Hematopoietic multipotent progenitor cell treated with erythropoietin and hydrocortisone succinate and interleukin-3 and kit ligand, for 17 days (in vitro differentiated cells): ENCODE results near the gene APH1B.
"Not testable (repeated sequence)": the region's sequence is repeated elsewhere in the genome, so short reads cannot be mapped to it uniquely, and the experiment has no call there.

Experiments
- DNase-seq: peaks from one replicate; pipeline ENCODE4 v3.0.0-alpha.2; 2015; ENCODE audit warnings: low spot score

APH1B gene

DNA sequence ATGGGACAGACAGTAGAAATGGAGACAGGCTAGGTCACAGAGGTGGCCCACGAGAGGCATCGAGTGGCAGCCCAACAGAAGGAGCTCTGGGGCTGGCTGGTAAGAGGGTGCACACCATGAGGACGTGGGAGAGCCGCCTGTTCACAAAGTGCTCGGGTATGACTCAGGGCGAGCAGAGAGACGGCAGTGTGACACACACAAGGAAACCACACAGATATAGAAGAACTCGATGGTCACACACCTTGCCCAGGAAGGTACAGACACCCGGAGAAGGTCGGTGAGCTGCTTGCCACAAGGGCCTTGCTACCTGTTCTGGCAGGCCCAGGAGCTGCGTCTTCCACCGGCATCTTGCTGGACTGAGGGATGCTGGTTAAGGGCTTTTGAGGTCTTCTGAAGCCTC lies 54.1 kb downstream of the APH1B start:
- no peak for DNase-seq

GRCh38 chr15:63332367-63333124 lies 55.1 kb downstream of the APH1B start:
- DNase-seq, result no peak

DNA sequence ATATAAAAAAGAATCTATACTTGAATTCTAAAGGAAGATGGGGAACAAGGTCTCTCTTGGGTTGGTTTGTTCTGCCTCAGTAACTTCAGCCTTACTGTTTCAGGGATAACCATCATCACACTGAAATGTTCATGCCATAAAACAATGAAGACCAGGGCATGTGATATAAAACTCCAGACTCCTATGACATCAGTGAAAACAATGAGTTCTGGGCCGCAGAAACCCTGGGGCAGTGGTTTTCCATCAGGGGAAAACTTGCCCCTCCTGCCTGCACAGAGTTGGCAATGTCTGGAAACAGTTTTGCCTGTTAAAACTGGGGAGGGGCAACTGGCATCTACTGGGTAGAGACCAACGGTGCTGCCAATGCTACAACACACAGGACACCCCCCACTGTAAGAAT lies 57.4 kb downstream of the APH1B start:
- DNase-seq, result no peak

- DNase-seq, result no peak
Observed at GRCh38 chr15:63335543-63336240, 58.3 kb downstream of the APH1B start.

- DNase-seq, result no peak
Observed at GRCh38 chr15:63337046-63337445, 59.6 kb downstream of the APH1B start.

GRCh38 chr15:63338170-63338569 lies 60.8 kb downstream of the APH1B start:
- DNase-seq, result no peak

GRCh38 chr15:63339006-63339766 lies 61.8 kb downstream of the APH1B start:
- DNase-seq, result no peak

DNA sequence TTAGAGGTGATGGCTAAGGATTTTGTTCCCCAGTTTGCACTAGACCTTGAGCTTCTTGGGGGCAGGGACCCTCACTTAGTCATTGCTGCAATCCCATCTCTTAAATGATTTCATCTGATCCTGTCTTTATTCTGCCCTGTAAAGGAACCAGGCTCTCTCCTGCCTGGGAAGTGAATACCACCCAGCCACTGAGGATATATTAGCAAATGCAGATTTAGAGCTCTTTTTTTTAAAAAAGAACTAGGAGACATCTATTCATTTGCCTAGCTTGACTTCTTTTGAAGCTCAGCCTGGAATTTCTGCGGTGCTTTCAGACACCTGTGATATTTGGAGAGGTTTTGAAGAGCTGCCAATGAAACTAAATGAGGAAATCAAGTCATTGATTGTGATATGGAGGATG lies 62.4 kb downstream of the APH1B start:
- DNase-seq, result no peak

- DNase-seq, result no peak
Observed at GRCh38 chr15:63340353-63340752, 62.9 kb downstream of the APH1B start.

GRCh38 chr15:63340878-63341277 lies 63.5 kb downstream of the APH1B start:
- no peak for DNase-seq

DNA sequence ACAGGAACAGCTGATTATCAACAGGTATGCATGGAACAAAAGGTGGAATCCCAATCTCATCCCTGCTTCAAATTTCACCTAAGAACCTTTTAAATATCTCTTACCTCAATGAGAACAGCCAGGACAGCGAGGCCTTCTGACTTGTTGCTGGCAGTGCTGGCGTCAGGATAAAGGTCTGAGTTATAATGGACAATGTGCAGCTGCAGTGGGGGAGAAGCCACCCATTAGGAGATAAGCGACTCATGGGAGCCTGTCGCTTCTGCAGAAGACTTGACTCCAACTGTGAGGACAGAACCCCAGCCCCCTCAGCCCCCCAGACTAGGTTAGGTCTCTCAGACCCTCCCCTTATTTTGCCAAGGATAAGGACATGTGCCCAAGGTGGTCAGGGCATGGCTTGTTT lies 64.5 kb downstream of the APH1B start:
- no peak for DNase-seq

DNA sequence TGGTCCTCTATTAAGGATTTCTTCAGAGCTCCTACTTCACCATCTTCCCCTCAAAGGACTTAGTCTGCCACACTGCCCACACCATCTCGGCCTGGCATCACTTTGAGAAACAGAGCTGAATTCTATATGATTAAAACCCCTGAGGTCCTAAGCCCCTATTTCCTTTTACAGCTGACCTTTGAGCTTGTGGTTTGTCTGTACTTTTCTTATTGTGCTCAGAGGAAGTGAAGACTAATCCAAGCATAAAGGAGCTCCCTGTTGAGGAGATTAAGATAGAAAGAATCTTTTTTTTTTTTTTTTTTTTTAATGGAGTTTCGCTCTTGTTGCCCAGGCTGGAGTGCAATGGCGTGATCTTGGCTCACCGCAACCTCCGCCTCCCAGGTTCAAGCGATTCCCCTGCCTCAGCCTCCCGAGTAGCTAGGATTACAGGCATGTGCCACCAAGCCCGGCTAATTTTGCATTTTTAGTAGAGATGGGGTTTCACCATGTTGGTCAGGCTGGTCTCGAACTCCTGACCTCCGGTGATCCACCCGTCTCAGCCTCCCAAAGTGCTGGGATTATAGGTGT lies 65.7 kb downstream of the APH1B start:
- not testable (repeated sequence) for DNase-seq

DNA sequence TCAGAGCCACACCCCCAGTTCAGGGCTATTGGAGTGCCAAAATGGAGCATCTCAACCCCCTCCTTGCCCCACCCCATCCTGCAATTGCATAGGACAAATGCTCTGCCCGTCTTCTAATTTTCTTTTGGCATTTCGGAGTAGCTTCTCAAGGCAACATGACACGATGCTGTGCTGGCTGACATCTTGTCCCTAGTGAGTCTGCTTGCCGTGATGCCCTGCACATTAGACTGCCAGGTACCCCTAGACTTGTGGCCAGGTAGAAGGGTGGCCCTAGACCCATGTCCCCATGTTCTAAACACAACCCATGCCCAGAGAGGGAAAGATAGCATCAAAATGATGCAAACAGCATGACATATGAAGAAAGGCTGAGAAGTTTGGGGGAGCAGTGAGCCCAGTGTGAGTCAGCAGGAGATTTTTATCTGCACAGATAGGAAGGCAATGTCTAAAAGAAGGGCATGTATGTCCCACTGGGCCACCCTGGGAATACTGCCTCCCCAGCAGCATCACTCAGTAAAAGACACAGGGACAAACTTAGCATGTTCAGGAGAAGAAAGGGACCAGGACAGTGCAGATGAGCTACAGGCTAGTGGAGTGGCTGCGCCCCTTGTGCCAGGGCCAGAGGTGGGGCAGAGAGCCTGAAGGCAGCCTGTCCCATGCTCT lies 67.5 kb downstream of the APH1B start:
- DNase-seq, result no peak

DNA sequence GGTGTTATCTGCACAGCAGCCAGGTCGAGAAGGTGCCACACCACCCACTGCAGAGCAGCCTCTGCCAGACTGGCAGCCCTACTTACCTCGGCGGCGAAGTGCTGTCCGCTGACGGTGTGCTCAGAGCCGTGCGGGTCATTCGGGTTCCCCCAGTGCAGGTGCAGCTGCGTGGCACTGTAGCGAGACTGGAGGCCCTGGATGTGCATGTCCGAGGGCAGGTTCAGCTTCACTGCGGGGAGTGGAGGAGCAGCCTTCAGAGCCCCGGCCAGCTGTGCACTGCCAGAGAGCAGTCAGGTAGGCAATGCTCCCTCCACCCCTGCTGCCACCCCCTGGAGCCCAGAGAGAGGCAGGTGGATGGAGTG lies 68.0 kb downstream of the APH1B start:
- DNase-seq, result no peak

DNA sequence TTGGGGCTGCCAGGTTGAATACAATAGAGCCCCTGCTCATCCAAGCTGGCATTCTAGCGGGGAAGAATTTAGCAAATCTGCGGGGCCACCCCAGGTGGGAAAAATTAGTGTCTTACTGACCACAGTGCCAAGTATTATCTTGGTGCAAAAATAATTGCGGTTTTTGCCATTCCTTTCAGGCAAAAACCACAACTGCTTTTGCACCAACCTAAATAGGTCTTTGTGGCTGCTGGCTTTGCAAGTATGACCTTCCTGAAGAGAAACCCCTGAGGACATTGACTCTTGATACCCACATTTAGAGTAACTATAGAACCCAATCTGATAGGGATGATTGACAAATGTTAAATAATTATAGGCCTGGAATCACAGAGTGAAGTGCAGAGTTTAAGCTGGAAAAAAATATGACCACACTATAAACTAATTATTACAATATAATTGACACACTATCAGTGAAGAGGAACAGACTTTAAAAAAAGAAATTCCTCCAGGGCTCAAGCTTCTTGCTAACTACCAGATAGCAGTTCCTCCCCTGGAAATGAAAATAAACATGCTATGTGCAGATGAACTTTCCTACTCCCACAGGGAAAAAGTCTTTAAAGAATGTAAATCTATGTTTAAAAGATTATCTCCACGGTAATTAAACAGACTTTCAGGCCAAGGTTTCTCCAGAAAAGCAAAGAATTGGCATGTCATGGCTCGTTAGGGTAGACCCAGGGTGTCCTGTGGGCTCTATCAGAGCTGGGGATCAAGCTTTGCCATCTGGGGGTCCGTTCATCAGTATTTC lies 69.9 kb downstream of the APH1B start:
- DNase-seq, result no peak

DNA sequence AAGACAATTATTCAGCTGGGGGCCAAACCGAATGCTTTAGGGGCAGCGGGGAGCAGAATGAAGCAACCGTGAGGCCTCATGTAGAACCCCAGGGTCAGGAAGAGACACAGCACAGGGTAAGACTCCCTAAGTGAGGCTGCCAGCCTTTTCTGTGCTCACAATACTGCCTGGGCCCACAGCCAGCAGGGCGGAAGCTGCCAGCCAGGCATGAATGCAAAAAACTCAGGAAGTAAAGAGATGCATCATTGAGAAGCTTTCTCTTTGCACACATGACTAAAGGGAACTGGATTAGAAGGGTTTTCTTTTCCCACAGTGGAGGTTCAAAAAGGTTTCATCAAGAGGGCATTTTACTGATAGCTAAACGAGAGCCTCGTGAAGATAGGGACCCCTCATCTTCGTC lies 71.0 kb downstream of the APH1B start:
- no peak for DNase-seq

- no peak for DNase-seq
Observed at GRCh38 chr15:63349156-63349555, 71.8 kb downstream of the APH1B start.

- no peak for DNase-seq
Observed at GRCh38 chr15:63349621-63350020, 72.2 kb downstream of the APH1B start.

DNA sequence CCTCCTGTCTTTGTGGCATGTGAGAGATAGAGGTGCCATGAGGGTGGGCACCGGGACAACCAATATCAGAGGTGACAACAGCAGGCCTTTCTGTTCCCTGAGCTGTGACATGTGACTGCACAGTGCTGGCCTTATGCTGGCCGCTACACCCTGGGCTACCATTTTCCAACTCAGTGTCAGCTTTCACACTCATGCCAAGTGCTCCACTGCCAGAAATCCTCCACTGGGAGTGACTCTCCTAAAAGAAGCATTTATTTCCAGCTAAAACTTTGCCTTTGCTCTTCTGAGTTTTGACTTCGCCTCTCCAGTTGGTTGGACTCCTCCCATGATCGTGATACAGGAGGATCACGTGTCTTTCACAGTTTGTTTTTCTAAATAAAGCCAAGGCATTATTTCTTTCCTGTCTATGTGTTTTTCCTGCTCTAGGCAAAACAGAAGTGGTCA lies 72.8 kb downstream of the APH1B start:
- no peak for DNase-seq

GRCh38 chr15:63351170-63351569 lies 73.8 kb downstream of the APH1B start:
- no peak for DNase-seq

GRCh38 chr15:63352808-63353207 lies 75.4 kb downstream of the APH1B start:
- DNase-seq, result no peak
